ENCODE results near the gene SYK.

GRCh38 chr9:90827181-90827871 lies 25.7 kb downstream of the SYK start:
- no peak for TF ChIP-seq POLR2A (IDR thresholded peaks at IDR 0.05)
- no peak for TF ChIP-seq CTCF (IDR thresholded peaks at IDR 0.05)
- TF ChIP-seq POLR2AphosphoS5 (IDR thresholded peaks at IDR 0.05; ENCODE audit: insufficient read depth in 1 of 2, low read depth in 1 of 2) = no peak

Measured in vagina (tissue), 2 donors.